Measurements from ENCODE around the gene GNL1.

GNL1 gene

GRCh38 chr6:30556066-30556905 lies at the start of gene GNL1:
GNL1 (minus strand) TSS chr6:30556489; CDS start chr6:30556203, 286 bp downstream.
- DNase-seq (ENCODE audit: low read depth in 3 of 3) = peak; percentile 97 to 100 (median 97)

GRCh38 chr6:30603961-30604360 lies 47.7 kb upstream of the GNL1 start:
- no peak for DNase-seq (ENCODE audit: low read depth in 3 of 3)

GRCh38 chr6:30601815-30602641 lies 45.7 kb upstream of the GNL1 start:
- DNase-seq (ENCODE audit: low read depth in 3 of 3) = no peak

- DNase-seq (ENCODE audit: low read depth in 3 of 3) = no peak
Measured at GRCh38 chr6:30601436-30601814, 45.1 kb upstream of the GNL1 start.

- DNase-seq (ENCODE audit: low read depth in 3 of 3) = no peak
Measured at GRCh38 chr6:30600451-30600961, 44.2 kb upstream of the GNL1 start.

GRCh38 chr6:30599625-30600324 lies 43.5 kb upstream of the GNL1 start:
- no peak for DNase-seq (ENCODE audit: low read depth in 3 of 3)

GRCh38 chr6:30598912-30599624 lies 42.8 kb upstream of the GNL1 start:
- DNase-seq (ENCODE audit: low read depth in 3 of 3) = no peak

GRCh38 chr6:30597315-30598144 lies 41.2 kb upstream of the GNL1 start:
- peak; percentile 44 to 79 (median 71) for DNase-seq (ENCODE audit: low read depth in 3 of 3)

GRCh38 chr6:30592287-30592686 lies 36.0 kb upstream of the GNL1 start:
- DNase-seq (ENCODE audit: low read depth in 3 of 3) = no peak

- no peak for DNase-seq (ENCODE audit: low read depth in 3 of 3)
Measured at GRCh38 chr6:30591008-30591407, 34.7 kb upstream of the GNL1 start.

- DNase-seq (ENCODE audit: low read depth in 3 of 3) = no peak
Measured at GRCh38 chr6:30590509-30590908, 34.2 kb upstream of the GNL1 start.

- no peak for DNase-seq (ENCODE audit: low read depth in 3 of 3)
Measured at GRCh38 chr6:30589754-30590358, 33.6 kb upstream of the GNL1 start.

GRCh38 chr6:30583921-30584320 lies 27.6 kb upstream of the GNL1 start:
- no peak for DNase-seq (ENCODE audit: low read depth in 3 of 3)

- no peak for DNase-seq (ENCODE audit: low read depth in 3 of 3)
Measured at GRCh38 chr6:30578051-30578450, 21.8 kb upstream of the GNL1 start.

GRCh38 chr6:30573113-30573512 lies 16.8 kb upstream of the GNL1 start:
- DNase-seq (ENCODE audit: low read depth in 3 of 3) = no peak

- DNase-seq (ENCODE audit: low read depth in 3 of 3) = no peak
Measured at GRCh38 chr6:30572148-30572547, 15.9 kb upstream of the GNL1 start.

- no peak for DNase-seq (ENCODE audit: low read depth in 3 of 3)
Measured at GRCh38 chr6:30571762-30572082, 15.4 kb upstream of the GNL1 start.

- DNase-seq (ENCODE audit: low read depth in 3 of 3) = peak; percentile 99
Measured at GRCh38 chr6:30571075-30571761, 14.9 kb upstream of the GNL1 start, which contains the start of gene ABCF1. ABCF1 (plus strand) TSS chr6:30571442; CDS start chr6:30571488, 46 bp downstream.

GRCh38 chr6:30570740-30571074 lies 14.4 kb upstream of the GNL1 start:
- no peak for DNase-seq (ENCODE audit: low read depth in 3 of 3)

- DNase-seq (ENCODE audit: low read depth in 3 of 3) = no peak
Measured at GRCh38 chr6:30570263-30570662, 14.0 kb upstream of the GNL1 start.

Measured in stimulated activated CD4-positive, alpha-beta T cell treated with anti-CD3 and anti-CD28 coated beads, TNF-alpha, amount 100 ng/mL, for 24 hours (primary cell).